Activated naive CD8-positive, alpha-beta T cell treated with anti-CD3 and anti-CD28 coated beads, Interleukin-2, amount 50 U/mL, for 24 hours (primary cell): Measurements from ENCODE around the gene CDKAL1.
"Not testable (repeated sequence)": the region's sequence is repeated elsewhere in the genome, so short reads cannot be mapped to it uniquely, and the experiment has no call there.

Experiments used
- ATAC-seq: fragments of 150-1000 bp; cut with Tn5 transposase; one replicate; pipeline ENCODE4 v1.10.0; 2021
- DNase-seq: peaks from one replicate; pipeline ENCODE4 v3.0.0; 2021
- H3K27ac Mint-ChIP-seq: one replicate; pipeline ENCODE4 v1.8.0; 2021; ENCODE audit warnings: mild to moderate bottlenecking, mixed read lengths
- H3K27me3 Mint-ChIP-seq: one replicate; pipeline ENCODE4 v1.8.0; 2021; ENCODE audit warnings: mixed read lengths
- H3K36me3 Mint-ChIP-seq: one replicate; pipeline ENCODE4 v1.8.0; 2021; ENCODE audit warnings: low read depth, mixed read lengths
- H3K4me1 Mint-ChIP-seq: one replicate; pipeline ENCODE4 v1.8.0; 2021; ENCODE audit warnings: mixed read lengths
- H3K4me3 Mint-ChIP-seq: one replicate; pipeline ENCODE4 v1.8.0; 2021; ENCODE audit warnings: mild to moderate bottlenecking, moderate library complexity, mixed read lengths
- H3K9me3 Mint-ChIP-seq: one replicate; pipeline ENCODE4 v1.8.0; 2021; ENCODE audit warnings: mixed read lengths

Gene CDKAL1

DNA sequence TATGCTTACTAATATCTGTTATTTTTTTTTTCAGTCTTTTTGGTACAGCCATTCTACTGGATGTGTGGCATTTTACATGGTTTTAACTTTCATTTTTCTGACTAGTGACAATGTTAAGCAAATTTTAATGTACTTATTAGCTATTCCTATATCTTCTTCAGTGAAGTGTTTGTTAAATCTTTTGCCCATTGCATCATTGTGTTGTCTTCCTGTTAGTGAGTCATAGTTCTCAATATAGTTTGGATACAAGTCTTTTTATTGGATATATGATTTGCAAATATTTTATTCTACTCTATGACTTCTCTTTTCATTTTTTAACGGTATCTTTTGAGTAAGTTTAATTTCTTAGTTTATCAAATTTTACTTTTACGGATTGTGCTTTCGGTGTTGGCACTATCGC, 519.4 kb downstream of the CDKAL1 start:
- ATAC-seq: no peak

GRCh38 chr6:21055480-21055879, 521.2 kb downstream of the CDKAL1 start:
- not testable (repeated sequence) for H3K27me3 Mint-ChIP-seq, DNase-seq, H3K4me1 Mint-ChIP-seq, ATAC-seq, H3K27ac Mint-ChIP-seq, H3K4me3 Mint-ChIP-seq
- peaks cover 35% of the 10 kb centered on the region for H3K9me3 Mint-ChIP-seq
- peaks cover 60% of the 10 kb centered on the region for H3K36me3 Mint-ChIP-seq

More for the DNA sequence above, 519.4 kb downstream of the CDKAL1 start:
- Mint-ChIP-seq H3K36me3 (peaks cover 56% of the 10 kb centered on the region), H3K27me3 (no peaks in the 10 kb centered on the region), H3K4me1 (no peaks in the 10 kb centered on the region), H3K27ac (no peak overlapping the region), H3K4me3 (no peak overlapping the region), H3K9me3 (peaks cover 25% of the 10 kb centered on the region)
- DNase-seq: no peak

DNA sequence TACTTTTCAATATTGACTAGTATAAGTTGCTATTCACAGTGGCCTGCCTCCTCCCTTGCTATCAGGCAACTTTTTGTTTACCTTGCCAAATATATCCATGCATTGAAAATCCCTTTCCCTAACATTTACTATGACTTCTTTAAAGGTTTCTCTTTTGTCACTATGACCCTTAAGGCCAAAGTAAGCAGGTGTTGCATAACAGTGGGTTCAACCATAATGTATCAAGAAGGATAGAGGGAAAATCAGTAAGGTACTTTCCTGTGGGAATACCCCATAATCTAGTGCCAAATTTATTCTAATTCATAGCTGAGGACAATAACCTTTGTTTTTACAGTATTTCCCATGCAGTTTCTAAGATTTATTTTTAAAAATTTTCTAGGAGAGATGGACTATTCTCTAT, 527.6 kb downstream of the CDKAL1 start:
- H3K4me3 Mint-ChIP-seq: no peak overlapping the region
- no peak overlapping the region for H3K27ac Mint-ChIP-seq
- no peak for DNase-seq
- H3K36me3 Mint-ChIP-seq: peaks cover 37% of the 10 kb centered on the region
- ATAC-seq: no peak
- H3K4me1 Mint-ChIP-seq: no peaks in the 10 kb centered on the region
- peaks cover 31% of the 10 kb centered on the region for H3K9me3 Mint-ChIP-seq
- H3K27me3 Mint-ChIP-seq: no peaks in the 10 kb centered on the region

GRCh38 chr6:21064756-21065340, 530.6 kb downstream of the CDKAL1 start:
- no peak overlapping the region for H3K4me3 Mint-ChIP-seq
- ATAC-seq: no peak
- H3K36me3 Mint-ChIP-seq: peaks cover 36% of the 10 kb centered on the region
- H3K27me3 Mint-ChIP-seq: no peaks in the 10 kb centered on the region
- no peak for DNase-seq
- H3K9me3 Mint-ChIP-seq: peaks cover 18% of the 10 kb centered on the region
- H3K27ac Mint-ChIP-seq: no peak overlapping the region
- peaks cover 9% of the 10 kb centered on the region for H3K4me1 Mint-ChIP-seq

- H3K27me3 Mint-ChIP-seq: no peaks in the 10 kb centered on the region
- no peak overlapping the region for H3K4me3 Mint-ChIP-seq
- DNase-seq: no peak
- peaks cover 54% of the 10 kb centered on the region for H3K36me3 Mint-ChIP-seq
- H3K4me1 Mint-ChIP-seq: peaks cover 9% of the 10 kb centered on the region
- ATAC-seq: no peak
- H3K9me3 Mint-ChIP-seq: peaks cover 28% of the 10 kb centered on the region
- no peak overlapping the region for H3K27ac Mint-ChIP-seq
These were observed 533.3 kb downstream of the CDKAL1 start for GRCh38 chr6:21067521-21067920.

- DNase-seq (no peak), ATAC-seq (no peak)
- Mint-ChIP-seq H3K27ac (no peak overlapping the region), H3K36me3 (peaks cover 64% of the 10 kb centered on the region), H3K4me1 (peaks cover 9% of the 10 kb centered on the region), H3K27me3 (no peaks in the 10 kb centered on the region), H3K4me3 (no peak overlapping the region), H3K9me3 (peaks cover 38% of the 10 kb centered on the region)
These were observed 536.4 kb downstream of the CDKAL1 start for GRCh38 chr6:21070620-21071019.

DNA sequence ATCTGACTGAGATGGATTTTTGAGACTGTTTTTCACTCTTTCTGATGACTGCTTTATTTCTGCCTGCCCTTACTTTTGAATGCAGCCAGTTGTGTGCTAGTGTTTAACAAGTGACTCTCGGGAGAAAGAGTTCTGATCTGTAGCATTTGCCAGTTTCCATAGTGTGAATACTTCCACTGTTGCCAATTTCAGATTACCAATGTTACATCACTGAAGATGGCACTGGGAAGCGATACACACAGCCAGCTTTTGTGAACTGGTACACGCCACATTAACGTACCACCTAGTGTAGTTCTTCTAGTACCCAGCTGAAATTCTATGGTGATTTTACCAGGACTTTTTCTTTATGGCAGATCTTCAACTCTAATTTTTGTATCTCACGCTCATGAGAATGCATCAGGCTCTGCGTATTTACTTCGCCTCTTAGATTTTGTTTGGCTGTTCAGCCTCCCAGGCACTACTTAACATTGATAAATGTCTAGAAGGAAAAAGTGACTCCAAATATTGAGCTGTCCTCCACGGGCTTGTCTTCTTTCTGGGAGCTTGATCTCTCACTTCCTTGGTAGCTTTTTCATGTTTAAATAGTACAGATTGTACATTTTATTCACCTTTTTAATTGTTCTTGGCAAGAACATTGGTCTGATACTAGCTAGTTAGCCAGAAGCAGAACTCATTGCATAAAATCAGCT, 537.7 kb downstream of the CDKAL1 start:
- Mint-ChIP-seq H3K4me3 (no peak overlapping the region), H3K27me3 (no peaks in the 10 kb centered on the region), H3K9me3 (peaks cover 35% of the 10 kb centered on the region), H3K36me3 (peaks cover 61% of the 10 kb centered on the region), H3K27ac (no peak overlapping the region), H3K4me1 (peaks cover 9% of the 10 kb centered on the region)
- ATAC-seq (no peak), DNase-seq (no peak)

GRCh38 chr6:21073318-21073839, 539.1 kb downstream of the CDKAL1 start:
- H3K4me3 Mint-ChIP-seq: no peak overlapping the region
- H3K27ac Mint-ChIP-seq: no peak overlapping the region
- H3K36me3 Mint-ChIP-seq: peaks cover 57% of the 10 kb centered on the region
- peaks cover 33% of the 10 kb centered on the region for H3K9me3 Mint-ChIP-seq
- no peaks in the 10 kb centered on the region for H3K27me3 Mint-ChIP-seq
- H3K4me1 Mint-ChIP-seq: no peaks in the 10 kb centered on the region
- ATAC-seq (no peak), DNase-seq (no peak)

DNA sequence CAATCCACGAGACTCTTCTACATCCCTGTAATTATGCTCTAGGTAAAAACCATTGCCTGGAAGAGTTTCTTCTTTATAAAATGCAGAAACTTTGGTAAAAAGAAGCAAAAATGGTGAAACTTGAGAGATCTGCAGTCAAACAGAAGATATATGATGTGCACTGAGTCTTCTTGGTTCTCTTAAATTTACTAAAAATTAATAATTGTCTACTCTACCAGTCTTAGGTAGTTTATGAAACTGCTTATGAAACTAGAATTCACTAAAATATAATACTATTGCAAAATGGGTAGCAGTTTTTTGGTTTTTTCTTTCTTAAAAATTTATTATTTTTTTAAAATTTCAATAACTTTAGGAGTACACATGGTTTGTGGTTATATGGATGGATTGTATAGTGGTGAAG, 540.2 kb downstream of the CDKAL1 start:
- Mint-ChIP-seq H3K27me3 (no peaks in the 10 kb centered on the region), H3K36me3 (peaks cover 62% of the 10 kb centered on the region)
- ATAC-seq: no peak

GRCh38 chr6:21075986-21076385, 541.7 kb downstream of the CDKAL1 start:
- Mint-ChIP-seq H3K27ac (no peak overlapping the region), H3K36me3 (peaks cover 62% of the 10 kb centered on the region), H3K4me1 (no peaks in the 10 kb centered on the region), H3K9me3 (peaks cover 21% of the 10 kb centered on the region), H3K4me3 (no peak overlapping the region), H3K27me3 (no peaks in the 10 kb centered on the region)
- DNase-seq (no peak), ATAC-seq (no peak)

More for the DNA sequence above, 540.2 kb downstream of the CDKAL1 start:
- Mint-ChIP-seq H3K9me3 (peaks cover 30% of the 10 kb centered on the region), H3K4me1 (no peaks in the 10 kb centered on the region), H3K27ac (no peak overlapping the region), H3K4me3 (no peak overlapping the region)
- DNase-seq: no peak

DNA sequence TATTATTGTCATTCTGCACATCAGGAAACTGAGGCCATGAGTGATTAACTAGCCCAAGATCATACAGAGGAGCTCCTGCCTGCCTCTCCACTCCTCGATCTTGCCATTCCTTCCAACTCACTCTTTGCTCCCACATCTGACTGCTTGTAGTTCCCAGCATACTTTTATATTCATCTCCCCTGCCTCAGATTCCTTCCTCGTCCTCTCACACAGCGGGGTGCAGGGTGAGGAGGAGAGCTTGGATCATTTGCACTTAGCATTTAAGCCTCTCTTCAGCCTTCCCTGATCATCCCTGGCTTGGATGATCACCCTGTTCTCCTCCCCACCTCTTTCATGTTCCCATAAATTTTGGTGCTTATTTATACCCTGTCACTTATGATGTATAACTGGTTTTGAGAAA, 544.2 kb downstream of the CDKAL1 start:
- no peak overlapping the region for H3K4me3 Mint-ChIP-seq

DNA sequence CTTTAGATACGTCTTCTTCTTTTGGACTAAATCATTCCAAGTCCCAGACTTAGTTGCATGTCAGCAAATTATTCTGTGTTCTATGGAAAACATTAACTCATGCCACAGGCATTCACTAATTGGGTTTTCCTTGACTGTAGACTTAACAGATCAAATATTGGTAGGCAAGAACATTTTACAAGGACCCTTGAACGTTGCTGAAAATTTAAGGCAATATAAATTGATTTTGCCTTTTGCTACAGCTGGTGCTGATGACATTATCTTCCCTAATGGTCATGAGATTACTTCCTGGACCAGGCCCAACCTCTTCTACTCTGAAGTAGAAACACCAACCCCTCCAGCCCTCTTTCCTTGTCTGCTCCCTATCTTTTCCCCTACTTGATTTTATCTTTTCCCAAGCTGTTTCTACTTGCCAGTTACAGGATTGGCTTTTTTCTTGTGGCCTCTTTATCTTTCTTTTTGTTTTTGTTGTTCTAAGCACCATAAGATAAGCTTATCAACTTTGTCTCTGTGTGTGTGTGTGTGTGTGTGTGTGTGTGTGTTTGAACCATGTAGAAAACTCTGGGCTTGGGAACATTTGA, 545.3 kb downstream of the CDKAL1 start:
- no peak overlapping the region for H3K4me3 Mint-ChIP-seq
- DNase-seq: no peak
- H3K27me3 Mint-ChIP-seq: no peaks in the 10 kb centered on the region
- no peak for ATAC-seq
- no peaks in the 10 kb centered on the region for H3K4me1 Mint-ChIP-seq
- H3K36me3 Mint-ChIP-seq: peaks cover 45% of the 10 kb centered on the region
- H3K27ac Mint-ChIP-seq: no peak overlapping the region
- no peaks in the 10 kb centered on the region for H3K9me3 Mint-ChIP-seq

More for the DNA sequence above, 544.2 kb downstream of the CDKAL1 start:
- H3K9me3 Mint-ChIP-seq: peaks cover 2% of the 10 kb centered on the region
- H3K4me1 Mint-ChIP-seq: no peaks in the 10 kb centered on the region
- ATAC-seq (no peak), DNase-seq (no peak)
- H3K36me3 Mint-ChIP-seq: peaks cover 44% of the 10 kb centered on the region
- H3K27ac Mint-ChIP-seq: no peak overlapping the region
- H3K27me3 Mint-ChIP-seq: no peaks in the 10 kb centered on the region

DNA sequence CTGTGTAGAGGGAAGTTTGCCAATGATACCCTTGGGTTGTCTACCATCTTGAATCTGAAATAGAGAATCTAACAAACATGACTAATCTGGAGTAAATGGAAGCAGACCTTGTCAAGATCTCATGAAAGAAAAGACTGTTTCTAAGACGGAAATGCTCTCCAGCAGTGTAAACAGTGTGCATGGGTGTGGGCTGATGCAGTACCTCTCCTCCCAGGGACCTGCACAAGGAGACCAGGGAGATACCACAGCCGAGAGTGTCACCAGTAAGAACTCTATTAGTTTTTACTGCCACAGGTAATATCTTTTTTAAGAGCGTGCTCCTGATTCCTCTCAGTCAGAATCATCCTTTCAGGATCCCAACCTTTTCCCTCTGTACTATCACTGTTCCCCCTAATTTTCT, 546.0 kb downstream of the CDKAL1 start:
- H3K36me3 Mint-ChIP-seq: peaks cover 45% of the 10 kb centered on the region
- H3K4me3 Mint-ChIP-seq: no peak overlapping the region
- DNase-seq: no peak
- no peak overlapping the region for H3K27ac Mint-ChIP-seq
- H3K4me1 Mint-ChIP-seq: no peaks in the 10 kb centered on the region
- no peaks in the 10 kb centered on the region for H3K27me3 Mint-ChIP-seq
- H3K9me3 Mint-ChIP-seq: no peaks in the 10 kb centered on the region
- ATAC-seq: no peak

- Mint-ChIP-seq H3K27me3 (no peaks in the 10 kb centered on the region), H3K9me3 (no peaks in the 10 kb centered on the region), H3K4me3 (no peak overlapping the region), H3K4me1 (no peaks in the 10 kb centered on the region), H3K27ac (no peak overlapping the region), H3K36me3 (peaks cover 42% of the 10 kb centered on the region)
- DNase-seq (no peak), ATAC-seq (no peak)
These were observed 547.8 kb downstream of the CDKAL1 start for GRCh38 chr6:21082091-21082490.

DNA sequence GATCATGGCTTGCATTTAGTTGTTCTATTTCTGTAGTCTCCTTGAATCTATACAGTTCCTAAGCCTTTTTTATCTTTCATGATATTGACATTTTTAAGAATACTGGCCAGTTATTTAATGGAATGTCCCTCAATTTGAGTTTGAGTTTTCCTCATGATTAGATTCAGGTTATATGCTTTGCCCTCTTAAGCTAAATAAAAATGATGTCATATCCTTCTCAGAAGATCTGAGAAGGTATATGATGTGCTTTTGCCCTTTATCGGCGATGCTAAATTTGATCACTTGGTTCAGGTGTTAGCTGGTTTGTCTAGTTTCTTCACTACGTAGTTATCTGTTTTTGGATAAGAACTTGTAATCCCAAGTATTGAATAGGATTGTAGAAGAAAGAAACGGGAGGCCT, 549.5 kb downstream of the CDKAL1 start:
- H3K36me3 Mint-ChIP-seq: peaks cover 32% of the 10 kb centered on the region
- H3K4me3 Mint-ChIP-seq: no peak overlapping the region
- H3K9me3 Mint-ChIP-seq: no peaks in the 10 kb centered on the region
- H3K4me1 Mint-ChIP-seq: no peaks in the 10 kb centered on the region
- no peaks in the 10 kb centered on the region for H3K27me3 Mint-ChIP-seq
- ATAC-seq (no peak), DNase-seq (no peak)
- no peak overlapping the region for H3K27ac Mint-ChIP-seq
